GM23248 (cell line): ENCODE results near the gene MYH11. TPM values are rescaled to one million over a fixed set of nuclear protein-coding genes. Genes with fewer than 3 reads are reported as not detected.

Experiments
- DNase-seq: peaks from one replicate; pipeline ENCODE4 v3.0.0-alpha.2; 2015
- H2AFZ ChIP-seq: fragments of 200-600 bp; sonication (generic); 2 replicates; pipeline ENCODE4 v1.6.1; 2016; ENCODE audit warnings: antibody characterized with exemption
- H3F3A ChIP-seq: fragments of 200-600 bp; sonication (generic); 2 replicates; pipeline ENCODE4 v1.6.1; 2016; ENCODE audit warnings: mild to moderate bottlenecking, antibody characterized with exemption, mixed run types; ENCODE audit not compliant: insufficient read depth
- H3K27ac ChIP-seq: fragments of 200-600 bp; sonication (generic); 2 replicates; pipeline ENCODE4 v1.5.1; 2016; ENCODE audit warnings: mild to moderate bottlenecking
- H3K27me3 ChIP-seq: fragments of 200-600 bp; sonication (generic); replicated peaks from 2 replicates; pipeline ENCODE4 v1.6.1; 2016; ENCODE audit warnings: mild to moderate bottlenecking; ENCODE audit not compliant: insufficient read depth
- H3K36me3 ChIP-seq: fragments of 200-600 bp; sonication (generic); 2 replicates; pipeline ENCODE4 v1.6.1; 2016; ENCODE audit warnings: low read depth, mild to moderate bottlenecking
- H3K4me1 ChIP-seq: fragments of 200-600 bp; sonication (generic); 2 replicates; pipeline ENCODE4 v1.6.1; 2016; ENCODE audit warnings: mild to moderate bottlenecking; ENCODE audit not compliant: insufficient read depth
- H3K4me2 ChIP-seq: fragments of 200-600 bp; sonication (generic); one replicate; pipeline ENCODE4 v1.6.1; 2016; ENCODE audit warnings: mild to moderate bottlenecking; ENCODE audit not compliant: unreplicated experiment
- H3K4me3 ChIP-seq: fragments of 200-600 bp; sonication (generic); 2 replicates; pipeline ENCODE4 v1.5.1; 2016; ENCODE audit warnings: mild to moderate bottlenecking
- H3K79me2 ChIP-seq: fragments of 200-600 bp; sonication (generic); 2 replicates; pipeline ENCODE4 v1.6.1; 2016; ENCODE audit warnings: mild to moderate bottlenecking; ENCODE audit not compliant: insufficient read depth
- H3K9ac ChIP-seq: fragments of 200-600 bp; sonication (generic); 2 replicates; pipeline ENCODE4 v1.6.1; 2016; ENCODE audit warnings: mild to moderate bottlenecking
- H3K9me2 ChIP-seq: fragments of 200-600 bp; sonication (generic); 2 replicates; pipeline ENCODE4 v1.6.1; 2016; ENCODE audit warnings: mixed run types, mild to moderate bottlenecking, moderate library complexity; ENCODE audit not compliant: insufficient read depth
- H3K9me3 ChIP-seq: fragments of 200-600 bp; sonication (generic); one replicate; pipeline ENCODE4 v1.6.1; 2017; ENCODE audit warnings: low read depth
- H4K20me1 ChIP-seq: fragments of 200-600 bp; sonication (generic); 2 replicates; pipeline ENCODE4 v1.6.0; 2016; ENCODE audit not compliant: insufficient read depth
- EZH2 ChIP-seq: fragments of 200-600 bp; sonication (generic); IDR thresholded peaks from 2 replicates; pipeline ENCODE4 v1.6.1; 2018; ENCODE audit warnings: antibody characterized with exemption, mild to moderate bottlenecking; ENCODE audit not compliant: insufficient read depth, poor library complexity, severe bottlenecking
- EZH2phosphoT487 ChIP-seq: fragments of 200-600 bp; sonication (generic); IDR thresholded peaks from 2 replicates; pipeline ENCODE4 v1.6.1; 2018; ENCODE audit warnings: antibody characterized with exemption, moderate library complexity, mild to moderate bottlenecking, low read depth; ENCODE audit not compliant: insufficient read depth
- WGBS, 2 experiments: methylation state at CpG; one replicate each; pipeline ENCODE4 v1.1.6; 2015 to 2017; ENCODE audit warnings: low lambda C conversion rate in 2 of 2, low coverage in 1 of 2; ENCODE audit errors: missing lambda C conversion rate in 2 of 2; 5-methylcytosine and 5-hydroxymethylcytosine counted together
- in situ Hi-C: fragments of 300-500 bp; cut with MboI; formaldehyde crosslinking; loops from 2 replicates; pipeline ENCODE4 v1.15.0; 2020
- polyA plus RNA-seq: library from polyadenylated mRNA; unstranded; fragments of >200 nt; fragmentation: Nextera tagmentation; extraction: Ambion mirVana; gene quantifications from 2 replicates; pipeline ENCODE4 v1.2.1, GENCODE V29; 2016
- total RNA-seq: library from RNA; depleted of rRNA; stranded (reverse); fragments of >200 nt; shearing (Covaris generic); gene quantifications from 2 replicates; pipeline ENCODE4 v1.2.3, GENCODE V29; 2014

Gene MYH11
- total and polyA plus RNA-seq, 2 experiments from 2014 or later, result 0.79 TPM; not detected in 1

DNA sequence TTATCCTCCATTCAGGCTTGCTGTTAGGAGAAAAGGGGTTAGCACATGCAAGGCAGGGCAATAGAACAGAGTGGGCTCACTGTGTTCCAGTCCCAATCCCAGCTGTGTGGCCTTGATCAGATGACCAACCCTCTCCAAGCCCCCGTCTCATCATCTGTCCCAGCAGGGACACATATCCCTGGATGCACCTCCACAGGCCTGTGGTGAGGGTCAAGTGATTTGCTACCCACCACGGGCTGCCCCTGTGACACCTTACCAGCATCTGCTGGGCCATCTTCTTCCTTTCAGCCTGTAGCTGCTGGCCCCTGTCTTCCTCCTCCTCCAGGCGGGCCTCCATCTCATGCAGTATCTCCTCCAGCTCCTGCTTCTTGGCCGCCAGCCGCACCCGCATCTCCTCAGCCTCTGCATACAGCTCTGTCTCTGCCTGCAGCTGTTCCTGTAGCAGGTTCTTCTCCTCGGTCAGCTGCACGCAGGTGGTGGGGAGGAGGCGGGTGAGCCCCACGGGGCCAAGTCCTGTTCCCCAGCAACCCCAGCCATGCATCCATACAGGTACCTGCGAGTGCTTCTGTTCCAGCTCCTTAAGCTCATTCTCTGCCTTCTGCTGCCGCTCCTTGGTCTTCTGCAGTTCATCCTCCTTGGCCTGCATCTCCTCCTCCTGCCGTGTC lies 115.5 kb downstream of the MYH11 start:
- H3K4me1 ChIP-seq, result no peaks in the 10 kb centered on the region
- H3K4me2 ChIP-seq, result no peak overlapping the region
- H2AFZ ChIP-seq, result no peak overlapping the region
- no peak overlapping the region for H3K4me3 ChIP-seq
- TF ChIP-seq EZH2phosphoT487, result no peak
- no peak for TF ChIP-seq EZH2
- 79 to 81% methylated on average over 13 of the region's 13 CpGs for WGBS, 2 experiments
- H3K9me3 ChIP-seq, result no peaks in the 10 kb centered on the region
- in situ Hi-C loops, result no loop called here
- H3K36me3 ChIP-seq, result no peaks in the 10 kb centered on the region
- H3K9me2 ChIP-seq, result no peaks in the 10 kb centered on the region
- no peaks in the 10 kb centered on the region for H3K27me3 ChIP-seq
- H3K9ac ChIP-seq, result no peak overlapping the region
- no peaks in the 10 kb centered on the region for H3K79me2 ChIP-seq
- DNase-seq, result no peak
- no peak overlapping the region for H3K27ac ChIP-seq
- H3F3A ChIP-seq, result no peaks in the 10 kb centered on the region
- no peaks in the 10 kb centered on the region for H4K20me1 ChIP-seq

DNA sequence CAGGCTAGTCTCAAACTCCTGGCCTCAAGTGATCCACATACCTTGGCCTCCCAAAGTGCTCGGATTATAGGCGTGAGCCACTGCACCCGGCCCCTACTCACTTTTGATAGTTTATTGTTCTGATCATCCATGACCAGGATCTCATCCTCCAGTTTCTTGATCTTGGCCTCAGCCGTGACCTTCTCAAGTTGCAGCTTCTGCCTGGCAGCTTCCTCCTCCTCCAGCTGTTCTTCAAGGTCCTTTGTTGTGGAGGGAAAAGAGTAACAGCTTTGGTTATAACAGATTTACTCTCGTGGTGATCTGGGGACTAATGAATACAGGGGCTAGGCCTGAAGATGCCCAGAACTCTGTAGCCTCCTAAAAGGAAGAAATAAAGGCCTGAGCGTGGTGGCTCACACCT lies 116.9 kb downstream of the MYH11 start:
- Histone ChIP-seq H3K27ac (no peak overlapping the region), H3K4me1 (no peaks in the 10 kb centered on the region), H3K9me2 (no peaks in the 10 kb centered on the region), H3K9me3 (no peaks in the 10 kb centered on the region), H3K79me2 (no peaks in the 10 kb centered on the region), H3K4me3 (no peak overlapping the region), H3K36me3 (no peaks in the 10 kb centered on the region), H2AFZ (no peak overlapping the region), H3K27me3 (no peaks in the 10 kb centered on the region), H4K20me1 (no peaks in the 10 kb centered on the region), H3F3A (no peaks in the 10 kb centered on the region), H3K9ac (no peak overlapping the region), H3K4me2 (no peak overlapping the region)
- in situ Hi-C loops, result no loop called here
- TF ChIP-seq EZH2phosphoT487, result no peak
- TF ChIP-seq EZH2, result no peak
- 72 to 73% methylated on average over 6 of the region's 6 CpGs for WGBS, 2 experiments
- DNase-seq, result no peak

DNA sequence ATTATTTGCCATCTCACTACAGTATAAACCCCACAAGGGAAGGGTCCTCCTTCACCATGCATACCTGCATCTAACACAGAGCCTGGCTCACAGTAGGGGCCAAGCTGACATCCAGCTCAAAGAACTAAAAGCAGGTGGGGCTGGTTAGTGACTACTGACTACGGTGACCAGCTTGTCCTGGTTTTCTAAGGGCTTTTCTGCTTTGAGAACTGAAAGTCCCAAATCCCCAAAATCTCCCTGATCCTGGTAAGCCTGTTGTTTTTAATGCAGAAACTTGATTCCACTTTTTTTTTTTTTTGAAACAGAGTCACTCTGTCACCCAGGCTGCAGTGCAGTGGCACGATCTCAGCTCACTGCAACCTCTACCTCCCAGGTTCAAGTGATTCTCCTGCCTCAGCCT lies 117.4 kb downstream of the MYH11 start:
- TF ChIP-seq EZH2 (no peak), EZH2phosphoT487 (no peak)

DNA sequence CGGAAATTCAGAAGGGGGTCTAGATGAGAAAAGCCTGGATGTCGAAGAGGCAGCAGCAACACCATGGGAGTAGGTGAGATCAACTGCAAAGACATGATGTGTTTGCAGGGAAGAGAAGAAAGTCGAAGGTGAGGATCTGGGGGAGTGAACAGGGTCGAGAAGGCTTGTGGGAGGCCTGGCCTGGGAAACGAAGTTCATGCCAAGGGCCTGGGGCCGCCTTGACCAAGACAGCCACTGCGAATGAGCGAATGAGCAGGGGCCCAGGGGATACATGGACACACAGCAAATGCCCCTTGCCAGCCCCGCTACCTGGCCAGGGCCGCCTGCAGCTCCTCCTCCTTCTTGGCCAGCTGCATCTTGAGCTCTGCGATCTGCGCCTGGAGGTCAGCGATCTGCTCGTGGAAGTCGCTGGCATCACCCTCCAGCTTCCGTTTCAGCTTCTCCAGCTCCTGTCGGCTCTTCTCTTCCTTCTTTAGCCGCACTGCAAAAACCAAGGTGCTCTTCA lies 119.6 kb downstream of the MYH11 start:
- DNase-seq, result no peak
- Histone ChIP-seq H3K79me2 (no peaks in the 10 kb centered on the region), H3F3A (peaks cover 4% of the 10 kb centered on the region; the same call in 1 of the 2 replicates), H3K36me3 (no peaks in the 10 kb centered on the region), H3K9me2 (no peaks in the 10 kb centered on the region), H3K27ac (no peak overlapping the region), H3K4me2 (no peak overlapping the region), H3K4me3 (no peak overlapping the region), H2AFZ (no peak overlapping the region), H3K9ac (no peak overlapping the region), H3K4me1 (peaks cover 10% of the 10 kb centered on the region), H3K9me3 (no peaks in the 10 kb centered on the region), H3K27me3 (no peaks in the 10 kb centered on the region), H4K20me1 (no peaks in the 10 kb centered on the region)
- WGBS, 2 experiments, result 84 to 86% methylated on average over 17 to 18 of the region's 18 CpGs
- no peak for TF ChIP-seq EZH2
- no peak for TF ChIP-seq EZH2phosphoT487
- in situ Hi-C loops, result no loop called here

More for the DNA sequence above, 117.4 kb downstream of the MYH11 start:
- Histone ChIP-seq H3K79me2 (no peaks in the 10 kb centered on the region), H3F3A (peaks cover 1% of the 10 kb centered on the region; the same call in 1 of the 2 replicates), H3K9ac (no peak overlapping the region), H3K4me2 (no peak overlapping the region), H3K4me1 (no peaks in the 10 kb centered on the region), H3K27ac (no peak overlapping the region), H3K27me3 (no peaks in the 10 kb centered on the region), H3K9me3 (no peaks in the 10 kb centered on the region), H3K9me2 (no peaks in the 10 kb centered on the region), H2AFZ (no peak overlapping the region), H4K20me1 (no peaks in the 10 kb centered on the region), H3K4me3 (no peak overlapping the region), H3K36me3 (no peaks in the 10 kb centered on the region)
- WGBS, 2 experiments, result 86 to 95% methylated on average over 2 of the region's 2 CpGs
- DNase-seq, result no peak
- in situ Hi-C loops, result no loop called here
